GM21717 (cell line): ENCODE data around the gene SLC16A3.
A peak's percentile ranks its signal among the peaks of the same experiment; 100 is the strongest.
"Not testable (repeated sequence)": the region's sequence is repeated elsewhere in the genome, so short reads cannot be mapped to it uniquely, and the experiment has no call there.

Experiments used
- ATAC-seq: cut with Tn5 transposase; IDR thresholded peaks from one replicate; pipeline ENCODE4 v1.9.1; 2021; ENCODE audit warnings: mild to moderate bottlenecking, moderate library complexity; ENCODE audit not compliant: unreplicated experiment

SLC16A3 gene

DNA sequence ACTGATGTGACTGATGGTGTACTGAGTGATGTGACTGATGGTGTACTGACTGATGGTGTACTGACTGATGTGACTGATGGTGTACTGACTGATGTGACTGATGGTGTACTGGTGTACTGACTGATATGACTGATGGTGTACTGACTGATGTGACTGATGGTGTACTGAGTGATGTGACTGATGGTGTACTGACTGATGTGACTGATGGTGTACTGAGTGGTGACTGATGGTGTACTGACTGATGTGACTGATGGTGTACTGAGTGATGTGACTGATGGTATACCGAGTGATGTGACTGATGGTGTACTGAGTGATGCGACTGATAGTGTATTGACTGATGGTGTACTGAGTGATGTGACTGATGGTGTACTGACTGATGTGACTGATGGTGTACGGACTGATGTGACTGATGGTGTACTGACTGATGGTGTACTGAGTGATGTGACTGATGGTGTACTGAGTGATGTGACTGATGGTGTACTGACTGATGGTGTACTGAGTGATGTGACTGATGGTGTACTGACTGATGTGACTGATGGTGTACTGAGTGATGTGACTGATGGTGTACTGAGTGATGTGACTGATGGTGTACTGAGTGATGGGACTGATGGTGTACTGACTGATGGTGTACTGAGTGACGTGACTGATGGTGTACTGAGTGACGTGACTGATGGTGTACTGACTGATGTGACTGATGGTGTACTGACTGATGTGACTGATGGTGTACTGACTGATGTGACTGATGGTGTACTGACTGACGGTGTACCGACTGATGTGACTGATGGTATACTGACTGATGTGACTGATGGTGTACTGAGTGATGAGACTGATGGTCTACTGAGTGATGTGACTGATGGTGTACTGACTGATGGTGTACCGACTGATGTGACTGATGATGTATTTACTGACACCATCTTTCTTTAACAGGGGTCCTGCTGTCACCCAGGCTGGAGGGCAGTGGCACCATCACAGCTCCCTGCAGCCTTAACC lies 31.4 kb downstream of the SLC16A3 start:
- ATAC-seq, result not testable (repeated sequence)

DNA sequence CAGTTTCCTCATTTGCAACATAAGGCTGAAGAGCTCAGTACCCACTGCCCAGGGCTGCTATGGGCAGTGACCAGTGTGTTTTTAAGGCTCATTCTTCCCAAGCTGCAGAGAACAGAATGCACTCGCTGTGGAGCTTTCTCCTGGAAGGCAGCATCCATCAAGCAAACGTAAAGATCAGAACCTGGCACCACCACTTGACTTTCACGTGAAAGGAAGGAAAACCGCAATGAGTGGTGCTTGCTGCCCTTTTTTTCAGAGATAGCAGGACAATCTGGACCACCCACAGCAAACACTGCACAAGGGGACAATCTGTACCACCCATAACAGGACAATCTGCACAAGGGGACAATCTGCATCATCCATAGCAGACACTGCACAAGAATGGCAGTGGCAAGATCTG lies 33.5 kb downstream of the SLC16A3 start:
- ATAC-seq, result no peak

DNA sequence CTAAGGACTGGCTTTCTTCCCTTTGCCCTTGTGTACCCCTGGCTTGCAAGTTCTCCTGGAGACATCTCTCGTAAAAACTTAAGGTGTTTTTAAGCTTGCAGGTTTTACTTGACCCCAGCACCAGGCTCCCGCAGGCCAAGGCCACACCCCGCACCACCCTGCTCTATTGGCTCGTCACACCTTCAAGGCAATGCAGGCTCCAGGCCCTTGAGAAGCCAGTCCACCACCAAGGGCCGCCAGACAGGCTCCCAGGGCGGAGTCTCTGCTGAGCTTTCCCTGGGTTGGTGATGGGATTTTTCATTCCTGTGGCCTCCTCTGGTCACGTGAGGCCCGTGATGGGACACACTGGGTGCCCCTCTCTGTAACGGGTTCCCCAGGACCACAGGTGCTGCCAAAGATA lies 34.8 kb downstream of the SLC16A3 start:
- no peak for ATAC-seq

DNA sequence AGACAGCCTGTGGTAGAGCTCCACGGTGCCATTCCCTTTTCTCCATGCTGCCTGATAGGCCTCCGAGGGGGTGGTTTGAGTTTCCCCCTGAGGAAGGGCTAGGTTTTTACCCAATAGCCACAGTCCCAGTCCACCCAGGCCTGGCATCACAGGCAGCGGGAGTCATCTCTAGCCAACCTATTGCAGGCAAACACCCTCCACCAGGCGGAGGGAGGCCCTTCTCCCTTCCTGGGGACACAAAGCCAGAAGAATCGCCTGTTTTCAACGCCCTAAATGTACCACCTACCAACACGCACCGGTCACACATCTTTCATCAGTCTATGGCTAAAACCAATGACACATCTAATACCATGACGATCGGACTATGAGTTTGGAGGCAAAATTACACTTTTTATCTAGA lies 37.3 kb downstream of the SLC16A3 start:
- no peak for ATAC-seq

DNA sequence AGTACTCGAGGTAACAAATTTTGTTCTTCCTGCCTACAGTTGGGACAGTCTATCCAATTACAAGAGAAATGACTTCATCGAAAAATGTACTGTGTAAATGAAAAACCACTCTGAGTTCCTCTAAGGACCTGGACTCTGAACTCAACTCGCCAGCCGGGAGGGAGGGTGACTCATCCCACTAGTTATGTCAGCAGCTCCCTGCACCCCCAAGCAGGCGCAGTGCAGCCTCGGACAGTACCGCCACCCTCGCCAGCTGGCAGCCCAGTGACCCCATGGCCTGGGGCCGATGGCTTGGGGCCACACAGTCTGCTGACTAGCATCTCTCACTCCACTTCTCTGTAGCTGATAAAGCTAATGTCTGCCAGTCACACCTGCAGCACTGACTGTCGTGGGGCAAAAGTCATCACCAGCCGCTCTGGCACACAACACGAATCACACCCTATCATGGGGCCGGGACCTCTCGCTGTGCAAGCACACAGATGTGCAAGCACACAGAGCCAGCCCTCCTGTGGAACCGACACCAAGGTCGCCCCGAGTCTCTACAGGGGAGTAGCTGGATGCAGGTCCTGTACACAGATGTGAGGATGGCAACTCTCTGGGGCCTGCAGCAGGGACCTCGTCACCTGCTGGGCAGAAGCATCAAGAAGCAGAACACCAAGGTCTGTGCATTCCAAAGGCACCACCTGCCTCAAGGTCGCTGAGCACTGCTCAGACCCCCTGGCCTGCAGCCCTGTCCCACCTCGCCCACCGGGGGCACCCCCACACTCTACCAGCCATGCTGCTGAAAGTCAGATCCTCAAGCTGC lies 38.9 kb downstream of the SLC16A3 start:
- no peak for ATAC-seq

DNA sequence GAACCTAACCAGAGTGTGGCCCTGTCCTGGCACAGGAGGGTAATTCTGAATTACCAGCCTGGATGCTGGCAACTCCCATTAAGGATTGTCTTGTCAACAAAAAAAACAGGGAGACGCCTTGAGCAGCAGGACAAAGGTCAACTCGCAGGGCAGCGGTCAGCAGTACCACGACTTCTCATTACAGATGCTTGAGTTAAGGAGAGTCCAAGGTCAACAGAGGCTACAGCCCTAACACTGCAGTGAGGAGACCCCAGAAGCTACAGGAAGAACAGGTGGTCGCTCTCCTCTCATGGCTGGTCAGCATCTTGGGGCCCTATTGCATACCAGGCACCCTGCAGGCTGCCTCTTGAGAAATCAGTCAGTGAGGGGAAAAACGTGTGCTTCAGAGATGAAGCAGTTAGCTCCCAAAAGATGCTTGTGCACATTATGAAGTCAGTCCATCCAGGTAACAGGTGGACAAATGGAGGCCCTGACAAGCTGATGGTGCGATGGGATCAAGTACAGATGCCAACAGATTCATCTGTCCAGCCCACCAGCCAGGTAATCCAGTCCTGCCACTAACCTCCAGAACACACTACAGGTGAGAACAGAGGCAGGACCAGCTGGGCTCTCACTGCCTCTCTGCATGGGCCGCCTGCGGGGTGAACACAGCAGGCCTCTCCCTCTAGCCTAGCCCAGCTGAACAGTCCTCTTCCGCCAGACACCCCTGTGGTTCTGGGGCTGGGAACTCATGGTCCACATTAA lies 40.5 kb downstream of the SLC16A3 start:
- ATAC-seq, result no peak

DNA sequence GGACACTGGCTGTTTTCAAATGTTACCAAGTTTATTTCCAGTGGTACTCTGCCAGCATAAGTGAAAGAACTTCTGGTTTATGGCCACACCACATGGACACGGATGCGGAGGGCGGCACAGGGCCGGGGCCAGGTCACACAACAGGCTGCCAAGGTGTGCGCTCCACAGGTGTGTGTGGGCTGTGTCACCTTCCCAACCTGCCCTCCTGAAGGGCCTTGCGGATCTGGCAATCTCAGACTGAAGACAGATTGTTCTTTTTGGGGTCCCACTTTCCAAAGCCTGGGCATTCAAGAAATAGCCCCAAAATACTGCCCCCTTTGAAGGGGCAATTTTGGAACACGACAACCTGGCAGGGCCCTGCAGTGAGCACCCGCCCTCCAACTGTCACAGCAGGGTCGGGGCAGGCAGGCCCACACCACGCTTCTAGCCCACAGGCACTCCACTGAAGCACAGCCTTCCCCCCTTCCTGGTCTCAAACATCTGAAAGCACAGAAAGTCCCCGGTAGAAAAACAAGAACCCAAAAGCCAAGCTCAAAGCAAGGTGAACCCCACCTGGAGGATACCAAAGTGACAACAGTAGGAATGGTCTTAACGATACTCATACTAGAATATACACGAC lies 41.1 kb downstream of the SLC16A3 start:
- ATAC-seq, result no peak

DNA sequence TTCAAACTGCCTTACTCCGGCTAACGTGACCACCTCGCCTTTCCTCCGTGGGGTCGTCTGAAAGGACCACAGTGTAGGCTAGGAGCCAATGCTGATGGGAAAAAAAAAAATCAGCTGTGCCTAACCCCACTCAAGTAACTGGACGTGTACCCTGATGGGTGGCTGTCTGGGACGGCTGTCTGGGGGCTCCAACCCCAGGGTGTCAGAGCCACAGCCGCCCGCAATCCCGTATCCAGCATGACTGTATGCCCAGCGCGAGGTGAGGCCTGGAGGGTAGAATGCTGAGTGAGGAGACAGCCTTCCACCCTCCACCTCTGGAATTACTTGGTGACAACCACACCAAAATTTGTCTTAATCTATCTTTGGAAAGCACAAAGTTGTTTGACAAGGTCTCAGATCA lies 41.8 kb downstream of the SLC16A3 start:
- no peak for ATAC-seq

DNA sequence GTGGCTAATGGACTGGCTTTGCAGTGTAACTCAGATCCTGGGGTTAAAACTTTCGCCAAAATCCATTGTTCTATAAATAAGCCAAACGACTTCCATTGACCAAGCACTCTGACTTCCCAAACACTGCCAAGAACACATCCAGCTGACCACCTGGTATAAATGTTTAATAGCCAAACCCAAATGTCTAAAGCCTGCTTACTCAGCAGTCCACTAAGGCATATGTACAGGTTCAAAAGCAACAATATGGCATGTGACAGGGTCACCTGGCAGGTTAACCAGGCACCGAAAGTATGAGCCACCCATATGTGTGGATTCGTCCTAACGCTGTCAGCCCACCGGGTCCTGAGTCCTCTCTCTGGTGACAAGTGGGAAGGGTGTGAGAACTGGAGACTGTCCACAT lies 42.6 kb downstream of the SLC16A3 start:
- no peak for ATAC-seq

DNA sequence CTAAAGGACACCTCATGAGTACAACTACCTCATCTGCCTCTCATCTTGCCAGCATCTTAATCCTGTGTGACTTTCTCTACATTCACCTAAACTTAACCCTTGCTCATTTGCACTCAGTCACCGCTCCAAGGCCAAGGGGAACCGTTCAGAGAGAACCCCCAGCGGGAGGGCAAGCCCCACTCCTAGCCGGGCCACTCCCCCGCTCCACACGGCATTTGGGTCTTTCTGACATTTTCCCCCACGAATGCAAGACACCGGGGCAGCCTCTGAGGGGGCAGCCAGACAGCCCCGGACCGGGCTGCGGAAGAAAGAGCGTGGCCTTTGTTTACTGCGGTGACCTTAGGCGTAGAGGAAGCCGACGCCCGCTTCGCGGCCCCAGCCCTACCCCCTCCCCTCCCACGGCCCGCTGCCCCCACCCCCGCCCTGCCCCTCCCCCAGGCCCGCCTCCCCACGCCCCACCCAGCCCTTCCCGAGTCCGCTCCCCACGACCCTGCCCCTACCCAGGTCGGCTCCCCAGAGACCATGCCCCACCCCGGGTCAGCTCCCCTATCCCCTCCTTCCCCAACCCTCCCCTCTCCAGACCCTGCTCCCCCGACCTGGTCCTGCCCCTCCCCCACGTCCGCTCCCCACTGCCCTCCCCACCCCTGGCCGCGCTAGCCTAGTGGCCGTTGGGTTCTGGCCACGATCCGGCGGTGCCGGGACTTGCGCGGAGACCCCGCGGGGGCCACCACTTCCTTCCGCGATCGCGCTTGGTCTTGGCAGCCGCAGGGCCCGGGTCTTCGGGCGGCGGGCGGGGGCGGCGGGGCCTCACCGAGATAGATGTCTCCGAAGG lies 43.9 kb downstream of the SLC16A3 start:
- no peak for ATAC-seq

DNA sequence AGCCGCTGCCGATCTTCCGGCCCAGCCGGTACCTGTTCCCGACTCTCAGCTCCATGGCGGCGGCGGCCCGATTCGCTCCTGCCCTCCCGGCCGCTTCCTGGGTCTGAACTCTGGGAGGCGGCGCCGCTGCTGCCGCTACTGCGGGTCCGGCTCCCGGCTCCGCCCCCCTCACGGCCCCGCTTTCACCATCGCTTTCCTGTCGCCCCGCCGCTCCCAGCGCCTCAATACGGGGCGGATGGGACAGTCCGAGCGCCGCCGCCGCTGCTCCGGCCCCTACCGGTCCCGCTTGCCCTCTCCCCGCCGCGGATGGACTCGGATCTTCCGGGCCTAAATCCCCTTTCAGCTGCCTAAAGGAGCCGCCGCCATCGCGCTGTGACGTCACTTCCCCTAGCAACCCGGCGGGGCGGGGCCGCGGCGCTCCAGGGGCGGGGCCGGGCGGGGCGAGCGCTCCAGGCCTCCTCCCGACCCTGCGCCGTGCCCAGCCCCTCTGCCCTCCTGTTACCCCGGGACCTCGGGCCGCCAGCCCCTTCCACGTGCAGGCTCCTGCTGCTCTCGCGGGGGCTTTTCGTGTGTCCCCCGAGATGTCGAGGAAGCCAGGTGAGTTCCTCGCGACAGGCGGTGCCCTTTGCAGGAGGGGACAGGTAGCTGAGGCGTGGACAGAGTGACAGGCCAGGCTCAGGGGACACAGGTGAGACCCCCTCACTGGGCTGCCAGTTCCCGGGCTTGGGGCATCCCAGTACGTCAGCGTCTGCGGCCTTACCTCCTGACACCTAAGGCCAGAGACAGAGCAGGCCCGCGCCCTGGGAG lies 44.7 kb downstream of the SLC16A3 start, which contains the start of gene CSNK1D:
Gene CSNK1D (minus strand): TSS at position 374 of the 807 bp plus-strand sequence. CDS start 319 bp downstream, at position 55.
- peak; percentile 55 for ATAC-seq

DNA sequence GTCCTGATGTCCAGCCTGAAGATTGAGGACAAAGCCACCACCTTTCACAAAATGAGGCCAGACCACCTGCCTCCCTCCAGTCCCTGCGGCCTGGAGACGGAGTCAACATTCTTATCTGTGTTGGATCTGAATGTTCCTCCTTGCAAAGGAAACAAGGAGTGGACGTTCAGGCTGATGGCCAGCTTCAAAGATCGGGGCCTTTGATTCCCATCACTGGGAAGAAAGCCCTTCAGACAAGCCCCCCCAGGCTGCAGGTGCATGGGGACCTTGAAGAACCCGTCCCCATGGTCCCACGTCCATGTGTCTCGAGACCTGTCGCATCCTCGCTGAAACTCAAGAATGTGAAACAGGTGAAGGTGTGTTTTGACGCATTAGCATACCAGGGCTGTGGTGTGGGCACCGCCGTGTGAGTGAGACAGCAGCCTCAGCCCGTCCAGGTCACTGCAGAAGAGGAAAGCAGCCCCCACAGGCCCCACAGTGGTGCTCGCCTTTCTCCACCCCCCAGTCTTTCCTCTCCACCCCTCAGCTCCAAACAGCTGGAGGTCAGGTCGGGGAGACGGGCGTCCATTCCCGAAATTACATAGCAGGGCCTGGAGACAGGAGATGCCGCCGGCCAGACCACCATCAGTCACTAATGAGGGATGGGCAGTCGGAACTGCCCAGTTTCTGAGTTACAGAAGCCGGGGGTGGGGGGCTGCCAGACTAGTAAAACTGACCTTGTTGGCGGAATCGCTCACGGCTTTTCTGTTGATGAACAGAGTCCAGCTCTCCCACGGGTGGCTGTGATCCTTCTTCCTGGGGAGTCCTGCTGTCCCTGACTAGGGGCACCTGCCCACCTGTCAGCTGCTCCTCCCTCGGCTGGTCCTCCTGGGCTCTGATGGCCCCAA lies 45.5 kb downstream of the SLC16A3 start:
- ATAC-seq, result no peak

DNA sequence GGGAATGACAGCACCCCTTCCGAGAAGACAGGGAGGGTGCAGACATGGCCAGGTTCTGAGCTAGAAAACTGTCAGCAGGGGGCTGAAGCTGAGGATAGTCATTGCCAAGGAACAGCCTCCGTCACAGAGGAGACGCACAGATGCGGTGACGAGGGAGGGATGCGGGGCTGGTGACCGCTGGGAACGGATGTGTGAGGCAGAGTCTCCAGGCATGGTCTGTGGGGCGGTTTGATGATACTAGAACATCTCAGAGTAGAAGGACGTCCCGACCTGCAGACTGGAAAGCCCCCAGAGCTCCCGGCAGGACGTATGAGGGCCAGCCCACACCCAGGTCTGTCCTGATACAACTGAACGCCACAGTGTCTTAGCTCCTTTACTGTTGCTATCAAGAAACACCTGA lies 46.5 kb downstream of the SLC16A3 start:
- no peak for ATAC-seq

DNA sequence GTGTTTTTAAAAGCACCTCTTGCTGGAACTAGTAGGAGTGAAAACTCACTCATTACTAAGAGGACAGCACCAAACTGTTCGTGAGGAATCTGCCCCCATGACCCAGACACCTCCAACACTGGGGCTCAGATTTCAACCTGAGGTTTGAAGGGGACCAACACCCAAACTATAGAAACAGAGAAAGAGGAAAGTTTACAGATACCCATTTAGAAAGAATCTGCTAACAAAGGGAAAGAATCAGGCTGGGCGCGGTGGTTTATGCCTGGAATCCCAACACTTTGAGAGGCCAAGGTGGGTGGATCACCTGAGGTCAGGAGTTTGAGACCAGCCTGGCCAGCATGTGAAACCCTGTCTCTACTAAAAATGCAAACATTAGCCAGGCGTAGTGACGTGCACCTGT lies 48.1 kb downstream of the SLC16A3 start:
- ATAC-seq, result no peak

DNA sequence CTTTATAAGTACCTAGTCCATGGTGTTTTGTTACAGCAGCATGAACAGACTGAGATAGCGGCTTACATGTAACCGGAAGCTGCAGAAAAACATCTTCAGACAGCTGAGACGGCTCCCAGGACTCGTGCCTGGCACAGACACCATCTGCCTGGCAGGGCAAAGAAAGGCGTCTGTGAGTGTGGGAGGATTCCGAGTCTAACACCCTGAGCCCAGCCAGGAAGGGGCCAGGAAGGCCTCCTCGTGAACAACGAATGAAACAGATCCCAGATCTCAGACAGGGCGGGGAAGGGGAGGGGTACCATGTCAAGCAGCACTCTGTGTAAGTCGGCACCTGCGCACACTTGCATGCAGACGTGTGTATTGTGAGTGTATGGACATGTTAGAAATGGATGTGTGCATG lies 49.0 kb downstream of the SLC16A3 start:
- ATAC-seq, result no peak

DNA sequence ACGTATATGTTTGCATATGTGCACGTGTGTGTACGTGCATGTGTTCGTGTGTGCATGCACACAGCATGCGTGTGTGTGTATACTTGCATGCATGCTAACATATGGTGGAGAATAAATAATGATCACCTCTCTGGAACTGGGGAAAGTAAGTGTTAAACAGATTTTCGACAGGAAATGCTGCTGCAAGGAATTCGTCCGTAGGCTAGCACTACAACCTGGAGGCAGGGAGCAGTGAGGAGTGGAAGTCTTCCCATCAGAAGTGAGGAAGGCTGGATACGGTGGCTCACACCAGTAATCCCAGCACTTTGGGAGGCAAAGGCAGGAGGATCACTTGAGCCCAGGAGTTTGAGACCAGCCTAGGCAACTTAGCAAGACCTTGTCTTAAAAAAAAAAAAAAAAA lies 49.5 kb downstream of the SLC16A3 start:
- ATAC-seq, result no peak

DNA sequence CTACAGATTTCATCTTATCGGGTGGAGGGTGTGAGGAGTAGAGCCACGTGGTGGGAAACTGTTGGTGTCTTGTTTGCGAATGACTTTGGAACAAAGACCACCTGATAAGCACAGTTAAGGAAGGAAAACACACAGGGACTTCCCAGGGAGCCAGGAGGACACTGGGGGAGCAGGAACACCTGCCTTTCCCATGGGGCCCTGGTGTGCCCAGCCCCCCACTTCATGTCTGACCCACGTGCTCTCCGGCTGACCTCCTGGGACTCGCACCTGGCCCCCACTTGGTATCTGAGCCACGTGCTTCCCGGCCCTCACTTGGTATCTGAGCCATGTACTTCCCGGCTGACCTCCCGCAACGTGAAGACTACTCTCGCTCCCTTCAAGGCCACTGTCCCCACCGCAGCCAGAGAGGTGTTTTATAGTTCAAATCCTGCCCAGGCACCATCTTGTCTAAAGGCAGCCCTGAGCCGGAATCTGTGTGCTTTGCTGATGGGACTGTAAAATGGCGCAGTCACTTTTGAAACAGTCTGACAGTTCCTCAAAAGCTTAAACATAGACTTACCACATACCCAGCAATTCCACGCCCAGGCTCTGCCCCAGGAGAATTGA lies 50.0 kb downstream of the SLC16A3 start:
- no peak for ATAC-seq

DNA sequence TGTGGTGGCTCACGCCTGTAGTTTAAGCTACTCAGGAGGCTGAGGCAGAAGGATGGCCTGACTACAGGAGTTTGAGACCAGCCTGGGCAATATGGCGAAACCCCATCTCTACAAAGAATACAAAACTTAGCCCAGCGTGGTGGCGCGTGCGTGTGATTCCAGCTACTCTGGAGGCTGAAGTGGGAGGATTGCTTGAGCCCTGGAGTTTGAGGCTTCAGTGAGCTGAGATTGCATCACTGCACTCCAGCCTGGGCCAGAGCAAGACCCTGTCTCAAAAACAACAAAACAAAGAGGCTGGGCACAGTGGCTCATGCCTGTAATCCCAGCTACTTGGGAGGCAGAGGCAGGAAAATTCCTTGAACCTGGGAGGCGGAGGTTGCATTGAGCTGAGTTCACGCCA lies 51.7 kb downstream of the SLC16A3 start:
- no peak for ATAC-seq
